ENCODE results near the gene FSD1.
"Not testable (repeated sequence)": the region's sequence is repeated elsewhere in the genome, so short reads cannot be mapped to it uniquely, and the experiment has no call there.

Gene FSD1

GRCh38 chr19:4304538-4305256, at the start of gene FSD1:
FSD1 (plus strand) TSS chr19:4304598; CDS start chr19:4304747, 149 bp downstream.
- DNase-seq: no peak

- DNase-seq: no peak
Observed at GRCh38 chr19:4256563-4256962, 47.8 kb upstream of the FSD1 start.

DNA sequence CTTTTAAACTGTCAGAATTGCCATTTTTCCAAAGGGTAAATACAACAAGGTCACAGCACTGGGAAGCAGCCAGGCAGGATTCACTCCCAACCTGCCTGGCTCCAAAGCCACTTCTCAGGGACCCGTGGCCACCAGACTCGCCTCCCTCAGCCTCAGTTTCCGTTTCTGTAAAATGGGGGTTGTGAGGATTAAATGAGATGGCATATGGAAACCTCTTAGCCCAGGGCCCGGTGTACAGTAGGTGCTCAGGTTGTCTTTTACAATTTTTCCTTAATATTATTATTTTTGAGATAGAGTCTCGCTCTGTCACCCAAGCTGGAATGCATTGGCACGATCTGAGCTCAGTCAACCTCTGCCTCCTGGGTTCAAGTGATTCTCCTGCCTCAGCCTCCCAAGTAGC, 47.4 kb upstream of the FSD1 start:
- DNase-seq: no peak

GRCh38 chr19:4258181-4258580, 46.2 kb upstream of the FSD1 start:
- no peak for DNase-seq

GRCh38 chr19:4260613-4261191, 43.7 kb upstream of the FSD1 start:
- DNase-seq: no peak

DNA sequence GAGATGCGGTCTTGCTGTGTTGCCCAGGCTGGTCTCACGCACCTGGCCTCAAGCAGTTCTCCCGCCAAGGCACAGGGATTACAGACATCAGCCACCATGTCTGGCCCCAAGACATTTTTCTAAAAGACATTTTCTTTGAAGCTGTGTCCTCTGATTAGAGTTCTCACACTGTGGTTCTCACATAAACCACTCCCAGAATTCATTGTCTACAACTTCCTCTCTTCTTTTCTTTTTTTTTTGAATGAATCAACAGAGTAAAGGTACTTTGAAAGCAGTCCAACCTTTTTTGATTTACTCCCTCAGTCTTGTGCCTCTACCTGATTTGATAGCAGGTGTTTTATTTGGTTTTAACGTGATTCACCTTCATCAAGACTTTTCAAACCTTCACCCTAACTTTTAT, 39.6 kb upstream of the FSD1 start:
- DNase-seq: no peak

- DNase-seq: no peak
Observed at GRCh38 chr19:4266253-4267000, 38.0 kb upstream of the FSD1 start.

DNA sequence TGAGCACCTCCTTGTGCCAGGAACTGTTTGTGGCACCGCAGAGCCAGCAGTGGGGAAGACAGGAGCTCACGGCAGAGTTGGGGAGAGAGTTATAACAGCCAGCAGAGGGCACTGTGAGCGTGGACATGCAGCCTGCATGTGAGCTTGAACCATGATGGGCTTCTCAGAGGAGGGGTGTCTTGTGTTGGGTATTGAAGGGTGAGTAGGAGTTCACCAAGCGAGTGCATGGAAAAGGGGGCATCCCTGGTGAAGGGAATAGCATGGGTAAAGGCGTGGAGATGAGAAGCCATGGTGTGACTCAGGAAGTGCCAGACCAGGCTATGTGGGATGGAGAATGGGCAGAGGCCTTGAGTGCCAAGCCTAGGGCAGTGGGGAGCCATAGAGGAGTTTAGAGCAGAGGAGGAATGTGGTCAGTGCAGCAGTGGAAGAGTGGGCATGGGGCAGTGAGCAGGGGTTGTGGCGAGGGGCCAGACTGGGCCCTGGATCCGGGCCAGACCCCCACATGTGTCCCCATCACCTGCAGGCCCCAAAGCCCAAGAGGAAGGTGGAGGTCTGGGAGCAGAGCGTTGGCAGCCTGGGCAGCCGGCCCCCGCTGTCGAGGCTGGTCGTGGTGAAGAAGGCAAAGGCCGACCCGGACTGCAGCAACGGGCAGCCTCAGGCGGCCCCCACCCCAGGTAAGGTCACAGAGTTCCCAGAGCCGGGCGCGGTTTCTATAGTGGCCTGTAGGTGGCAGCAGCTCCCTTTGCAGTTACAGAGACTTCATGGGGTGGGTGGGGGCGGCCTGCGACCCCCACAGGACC, 37.1 kb upstream of the FSD1 start:
- DNase-seq: no peak

- DNase-seq: no peak
Observed at GRCh38 chr19:4267901-4268815, 36.2 kb upstream of the FSD1 start.

- DNase-seq: no peak
Observed at GRCh38 chr19:4268816-4269430, 35.5 kb upstream of the FSD1 start.

DNA sequence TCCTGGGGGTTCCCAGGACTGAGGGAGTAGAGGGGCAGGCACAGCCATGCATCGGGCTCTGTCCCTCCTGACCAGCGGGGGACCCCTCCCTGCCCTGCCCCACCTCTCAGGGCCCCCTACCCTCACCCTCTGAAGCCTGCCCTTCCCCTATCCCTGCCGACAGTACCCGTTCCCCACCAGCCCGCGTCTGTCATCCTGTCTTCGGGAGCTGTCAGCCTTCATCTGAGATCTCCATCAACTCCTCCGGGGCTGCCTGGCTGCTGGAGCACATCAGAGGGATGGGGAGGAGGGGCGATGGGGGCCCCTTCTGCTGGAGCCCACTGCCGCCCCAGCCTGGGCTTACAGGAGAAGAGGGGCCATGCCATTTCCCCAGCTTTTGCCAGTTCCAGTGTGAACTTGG, 31.5 kb upstream of the FSD1 start:
- DNase-seq: no peak

GRCh38 chr19:4274321-4274686, 30.1 kb upstream of the FSD1 start:
- DNase-seq: not testable (repeated sequence)

DNA sequence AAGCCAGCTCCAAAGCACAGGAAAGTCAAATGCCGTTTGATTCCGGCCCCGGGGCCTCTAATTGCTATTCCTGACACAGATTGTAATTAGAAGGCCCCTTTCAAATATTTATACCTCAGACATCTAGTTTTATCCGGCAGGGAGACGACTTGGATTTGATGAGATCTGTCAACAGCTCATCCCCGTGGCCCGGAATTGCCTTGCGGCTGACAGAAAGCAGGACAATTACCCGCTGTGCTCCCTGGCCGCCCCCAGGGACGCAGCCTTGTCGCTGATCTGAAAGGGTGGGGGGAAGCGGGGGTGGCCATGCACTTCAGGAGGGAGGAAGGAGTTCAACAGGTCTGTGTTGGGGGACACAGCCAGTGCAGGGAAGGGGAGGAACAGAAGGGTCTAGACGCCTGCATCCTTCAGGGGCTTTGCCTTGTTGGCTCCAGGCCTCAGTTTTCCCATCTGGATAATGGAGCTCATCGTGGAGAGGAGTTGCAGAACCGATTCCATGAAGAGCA, 27.2 kb upstream of the FSD1 start:
- no peak for DNase-seq

DNA sequence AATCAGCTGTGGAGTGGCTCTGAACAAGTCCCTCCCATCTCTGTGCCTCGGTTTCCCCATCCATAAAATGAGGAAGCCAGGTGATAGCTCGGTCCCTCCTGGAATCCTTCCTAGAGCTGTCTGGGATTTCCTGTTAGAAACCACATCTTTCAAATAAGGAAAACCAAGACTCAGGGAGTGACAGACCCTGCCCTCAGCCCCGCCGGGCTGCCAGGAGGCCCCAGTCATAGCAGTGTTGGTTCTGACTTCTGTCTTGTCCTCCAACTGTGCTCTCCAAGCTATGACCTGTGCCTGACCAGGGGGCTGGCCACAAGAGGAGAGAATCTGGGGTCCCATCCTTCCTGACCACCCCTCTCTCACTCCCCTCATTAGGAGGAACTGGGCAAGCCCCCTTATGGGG, 26.4 kb upstream of the FSD1 start:
- no peak for DNase-seq

- no peak for DNase-seq
Observed at GRCh38 chr19:4278419-4279266, 25.8 kb upstream of the FSD1 start, which contains the start of gene SHD. SHD (plus strand) TSS chr19:4279266; CDS start chr19:4280064, 798 bp downstream.

- no peak for DNase-seq
Observed at GRCh38 chr19:4279267-4279529, 25.2 kb upstream of the FSD1 start.

- no peak for DNase-seq
Observed at GRCh38 chr19:4279530-4280422, 24.6 kb upstream of the FSD1 start.

- no peak for DNase-seq
Observed at GRCh38 chr19:4284176-4284958, 20.0 kb upstream of the FSD1 start.

DNA sequence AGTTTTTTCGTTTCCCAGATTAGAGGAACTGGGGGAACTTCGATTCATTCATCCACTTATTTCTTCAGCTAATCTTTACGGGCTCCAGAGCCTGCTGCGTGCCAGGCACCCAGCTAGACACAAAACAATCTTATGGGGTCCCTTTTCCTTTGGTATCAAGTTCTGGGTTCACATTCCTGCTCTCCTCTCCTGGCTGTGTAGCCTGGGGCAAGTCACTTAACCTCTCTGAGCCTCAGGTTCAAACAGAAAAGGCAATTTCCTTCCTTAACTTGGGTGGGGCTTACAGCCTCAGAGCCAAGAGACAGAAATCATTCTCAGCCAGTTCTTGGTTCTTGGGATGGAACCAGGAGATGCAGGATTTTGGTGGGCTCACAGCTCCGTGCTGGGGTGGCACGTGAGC, 19.4 kb upstream of the FSD1 start:
- DNase-seq: no peak

All from GOT3 (cell line).